Measurements from ENCODE around the gene NIPA2.

- no peak for TF ChIP-seq CTCF (conservative IDR thresholded peaks at IDR 0.05 in 1 of 2, IDR thresholded peaks at IDR 0.05 in 1 of 2; ENCODE audit: low read depth in 1 of 2, low read length in 2 of 2)
- TF ChIP-seq EZH2 (IDR thresholded peaks at IDR 0.05; ENCODE audit: low read length, missing control alignments), result no peak
Measured at GRCh38 chr15:22887157-22887951, 48.9 kb downstream of the NIPA2 start.
